Body of pancreas (tissue), 4 donors: Measurements from ENCODE around the gene FBXL4.

Experiments
- CTCF ChIP-seq, 7 experiments: fragments of 450-650 bp in 4 of 7; fragments of 200-600 bp in 3 of 7; sonication (generic) in 3 of 7; IDR thresholded peaks; one replicate each; pipeline ENCODE4 v1.5.1; 2016 to 2019; ENCODE audit warnings: antibody characterized with exemption in 7 of 7
- POLR2A ChIP-seq, 3 donors: fragments of 450-650 bp; IDR thresholded peaks; one replicate each; pipeline ENCODE4 v1.6.1; 2016; ENCODE audit warnings: antibody characterized with exemption in 3 of 3, mild to moderate bottlenecking in 2 of 3

- TF ChIP-seq POLR2A (IDR thresholded peaks at IDR 0.05) (no peak), CTCF (IDR thresholded peaks at IDR 0.05) (no peak)
Measured at GRCh38 chr6:98959631-98960030, 11.9 kb upstream of the FBXL4 start.
